ENCODE data around the gene FOSB.

FOSB gene

DNA sequence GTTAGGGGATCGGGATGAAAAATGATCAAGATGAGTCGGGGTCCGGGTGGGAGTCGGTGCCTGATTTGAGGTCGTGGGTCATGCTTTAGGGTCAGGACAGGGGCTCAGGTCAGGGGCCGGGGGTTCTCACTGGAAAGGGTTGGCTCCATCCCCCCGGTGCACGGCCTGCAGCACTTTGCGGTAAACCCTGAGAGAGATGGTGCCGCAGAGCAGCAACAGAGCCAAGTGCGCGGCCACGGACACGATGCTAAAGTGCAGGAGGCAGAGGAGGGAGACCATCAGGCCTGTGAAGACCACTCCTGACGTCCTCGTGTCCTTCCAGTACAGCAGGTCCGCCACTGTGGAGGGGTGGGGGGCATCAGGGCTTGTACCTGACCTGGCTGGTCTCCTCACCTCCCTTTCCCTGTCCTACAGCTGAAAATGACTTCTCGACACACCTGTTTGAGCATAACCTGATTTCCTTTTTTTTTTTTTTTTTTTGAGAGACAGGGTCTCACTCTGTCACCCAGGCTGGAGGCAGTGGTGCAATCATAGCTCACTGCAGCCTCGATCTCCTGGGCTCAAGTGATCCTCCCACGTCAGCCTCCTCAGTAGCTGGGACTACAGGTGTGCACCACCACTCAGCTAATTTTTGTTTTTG lies 21.5 kb downstream of the FOSB start:
- TF ChIP-seq, protein P1, sequence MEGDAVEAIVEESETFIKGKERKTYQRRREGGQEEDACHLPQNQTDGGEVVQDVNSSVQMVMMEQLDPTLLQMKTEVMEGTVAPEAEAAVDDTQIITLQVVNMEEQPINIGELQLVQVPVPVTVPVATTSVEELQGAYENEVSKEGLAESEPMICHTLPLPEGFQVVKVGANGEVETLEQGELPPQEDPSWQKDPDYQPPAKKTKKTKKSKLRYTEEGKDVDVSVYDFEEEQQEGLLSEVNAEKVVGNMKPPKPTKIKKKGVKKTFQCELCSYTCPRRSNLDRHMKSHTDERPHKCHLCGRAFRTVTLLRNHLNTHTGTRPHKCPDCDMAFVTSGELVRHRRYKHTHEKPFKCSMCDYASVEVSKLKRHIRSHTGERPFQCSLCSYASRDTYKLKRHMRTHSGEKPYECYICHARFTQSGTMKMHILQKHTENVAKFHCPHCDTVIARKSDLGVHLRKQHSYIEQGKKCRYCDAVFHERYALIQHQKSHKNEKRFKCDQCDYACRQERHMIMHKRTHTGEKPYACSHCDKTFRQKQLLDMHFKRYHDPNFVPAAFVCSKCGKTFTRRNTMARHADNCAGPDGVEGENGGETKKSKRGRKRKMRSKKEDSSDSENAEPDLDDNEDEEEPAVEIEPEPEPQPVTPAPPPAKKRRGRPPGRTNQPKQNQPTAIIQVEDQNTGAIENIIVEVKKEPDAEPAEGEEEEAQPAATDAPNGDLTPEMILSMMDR (IDR thresholded peaks at IDR 0.05; ENCODE audit: extremely low read depth, missing control alignments) = no peak
- no peak for DNase-seq (ENCODE audit: low spot score)

DNA sequence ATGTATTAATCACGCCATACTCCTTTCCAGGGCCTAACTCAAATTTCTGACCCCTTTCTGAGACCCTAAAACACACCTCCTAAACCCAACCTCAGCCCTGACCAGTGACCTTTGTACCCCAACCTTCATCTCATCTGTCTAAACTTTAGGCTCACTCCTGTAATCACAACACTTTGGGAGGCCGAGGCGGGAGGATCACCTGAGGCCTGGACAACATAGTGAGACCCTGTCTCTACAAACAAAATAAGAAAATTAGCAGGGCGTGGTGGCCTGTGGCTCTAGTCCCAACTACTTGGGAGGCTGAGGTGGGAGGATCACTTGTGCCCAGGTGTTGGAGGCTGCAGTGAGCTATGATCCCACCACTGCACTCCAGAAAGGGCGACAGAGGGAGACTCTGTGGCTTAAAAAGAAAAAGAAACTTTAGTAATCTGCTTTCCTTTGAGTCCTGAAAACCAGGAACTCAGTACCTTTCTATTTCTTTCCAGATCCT lies 24.4 kb downstream of the FOSB start:
- no peak for DNase-seq (ENCODE audit: low spot score)
- TF ChIP-seq, protein P1 (IDR thresholded peaks at IDR 0.05; ENCODE audit: extremely low read depth, missing control alignments) = no peak

DNA sequence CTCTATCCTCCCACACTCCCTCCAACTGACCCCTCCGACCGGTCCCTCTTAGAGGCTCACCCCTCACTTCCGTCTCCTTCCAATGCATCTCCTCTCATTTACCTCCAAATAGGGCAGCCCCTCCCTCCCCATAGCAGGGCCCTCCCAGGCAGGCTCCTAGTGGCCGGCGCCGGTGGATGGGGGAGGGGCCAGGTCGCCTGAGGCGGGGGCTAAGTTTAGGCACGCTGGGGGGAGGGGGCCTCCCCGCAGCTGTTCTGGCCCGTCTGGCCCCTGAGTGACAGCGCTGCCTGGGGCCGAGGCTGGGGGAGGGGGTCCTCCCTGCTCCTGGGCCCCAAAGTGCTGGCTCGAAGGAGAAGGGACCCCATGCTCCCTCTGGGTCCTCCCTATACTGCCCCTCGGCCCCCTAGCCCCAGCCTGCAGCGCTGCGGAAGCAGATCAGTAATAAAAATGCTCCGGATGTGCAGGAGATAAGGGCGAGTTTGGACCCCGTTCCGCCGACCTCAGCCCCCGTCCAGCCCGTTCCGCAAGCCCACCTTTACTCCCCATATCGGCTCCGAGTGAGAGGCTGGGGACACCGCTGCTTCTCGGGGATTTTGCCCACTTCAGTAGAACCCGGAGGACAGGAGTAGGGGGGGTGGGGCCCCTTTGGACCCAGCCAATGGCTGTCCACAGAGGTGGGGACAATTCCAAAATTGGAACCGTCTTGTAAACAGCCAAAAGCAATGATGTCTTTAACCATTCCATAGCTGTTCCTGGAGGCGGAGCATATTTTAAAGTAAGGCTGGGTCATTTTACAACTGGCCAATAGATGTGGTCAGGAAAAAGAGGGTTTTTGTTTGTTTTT lies 25.1 kb downstream of the FOSB start:
- peak; percentile 77 for DNase-seq (ENCODE audit: low spot score)
- TF ChIP-seq, protein P1 (IDR thresholded peaks at IDR 0.05; ENCODE audit: extremely low read depth, missing control alignments) = no peak

DNA sequence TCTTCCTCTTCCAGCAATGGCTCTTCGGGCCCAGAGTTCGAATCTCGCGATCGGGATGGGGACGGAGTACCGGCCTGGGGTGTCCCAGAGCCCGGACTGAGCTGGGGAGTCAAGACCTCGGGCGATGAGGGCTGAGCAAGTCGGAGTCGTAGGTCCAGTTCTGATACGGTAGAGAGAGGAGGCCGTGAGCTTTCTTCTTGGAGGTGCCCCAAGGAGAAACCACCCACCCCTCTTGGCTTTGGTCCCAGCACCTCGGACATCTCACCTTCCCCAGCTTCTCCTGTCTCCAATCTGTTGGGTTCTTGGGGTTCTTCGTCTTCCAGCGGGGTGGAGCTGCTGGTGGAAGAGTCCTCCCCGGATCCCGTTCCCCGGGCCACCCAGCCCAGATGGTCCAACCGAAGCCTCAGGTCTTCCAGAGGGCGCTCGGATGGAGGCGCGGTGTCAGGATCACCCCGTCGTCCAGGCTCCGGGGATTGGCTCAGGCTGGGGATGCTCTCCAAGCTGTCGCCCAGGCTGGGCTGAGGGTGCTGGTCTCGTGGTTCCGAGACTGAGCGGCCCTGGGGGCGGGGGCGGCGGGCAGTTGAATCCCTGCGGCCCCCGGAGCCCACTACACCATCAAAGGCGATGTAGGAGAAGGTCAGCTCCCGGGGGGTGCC lies 26.6 kb downstream of the FOSB start:
- TF ChIP-seq, protein P1 (IDR thresholded peaks at IDR 0.05; ENCODE audit: extremely low read depth, missing control alignments) = no peak
- DNase-seq (ENCODE audit: low spot score) = no peak

DNA sequence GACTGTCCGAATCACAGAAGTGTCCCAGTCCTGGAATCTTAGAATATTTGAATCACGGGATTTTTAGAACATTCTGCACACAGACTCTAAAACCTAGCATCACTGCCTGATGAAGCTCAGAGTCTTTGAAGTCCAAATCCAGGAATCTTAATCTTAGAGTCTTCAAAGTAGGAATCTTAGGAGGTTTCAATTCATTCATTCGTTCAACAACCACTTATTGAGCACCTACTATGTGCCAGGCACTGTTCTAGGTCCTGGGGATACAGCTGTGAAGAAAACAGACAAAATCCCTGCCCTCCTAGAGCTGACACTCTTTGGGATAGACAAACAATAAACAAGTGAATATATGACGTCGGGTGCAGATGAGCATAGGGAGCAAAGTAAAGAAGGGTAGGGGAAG lies 27.4 kb downstream of the FOSB start:
- TF ChIP-seq, protein P1 (IDR thresholded peaks at IDR 0.05; ENCODE audit: extremely low read depth, missing control alignments) = no peak
- DNase-seq (ENCODE audit: low spot score) = no peak

DNA sequence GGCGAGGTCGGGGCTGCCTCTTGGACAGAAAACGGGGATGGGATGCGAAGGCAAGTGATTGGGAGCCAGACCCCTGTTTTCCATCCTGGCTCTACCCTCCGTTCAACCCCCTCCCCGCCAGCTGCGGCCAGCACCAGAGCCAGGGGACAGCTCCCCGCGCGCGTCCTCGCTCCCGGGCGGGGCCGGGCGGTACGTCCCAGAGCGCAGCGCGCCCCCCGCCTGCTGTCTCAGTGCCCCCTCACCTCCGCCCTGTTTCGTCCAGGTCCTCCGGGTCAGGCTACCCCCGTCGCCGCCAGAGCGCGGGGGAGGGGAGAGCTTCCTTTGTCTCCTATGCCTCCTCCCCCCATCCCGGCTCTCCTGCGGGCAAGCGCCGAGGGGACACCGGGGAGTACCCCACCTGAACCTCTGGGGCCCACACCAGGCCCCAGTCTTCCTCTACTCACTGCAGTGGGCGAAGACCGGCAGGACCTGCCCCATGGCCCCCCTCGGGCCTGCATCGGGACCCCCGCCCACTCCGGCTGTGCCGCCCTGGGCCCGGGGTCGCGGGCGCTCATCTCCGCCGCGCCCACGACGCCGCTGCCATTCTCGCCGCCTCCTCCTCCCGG lies 28.7 kb downstream of the FOSB start:
- TF ChIP-seq, protein P1 (IDR thresholded peaks at IDR 0.05; ENCODE audit: extremely low read depth, missing control alignments) = no peak
- DNase-seq (ENCODE audit: low spot score) = peak; percentile 58
